Measurements from ENCODE around the gene KIF26B.

KIF26B gene

DNA sequence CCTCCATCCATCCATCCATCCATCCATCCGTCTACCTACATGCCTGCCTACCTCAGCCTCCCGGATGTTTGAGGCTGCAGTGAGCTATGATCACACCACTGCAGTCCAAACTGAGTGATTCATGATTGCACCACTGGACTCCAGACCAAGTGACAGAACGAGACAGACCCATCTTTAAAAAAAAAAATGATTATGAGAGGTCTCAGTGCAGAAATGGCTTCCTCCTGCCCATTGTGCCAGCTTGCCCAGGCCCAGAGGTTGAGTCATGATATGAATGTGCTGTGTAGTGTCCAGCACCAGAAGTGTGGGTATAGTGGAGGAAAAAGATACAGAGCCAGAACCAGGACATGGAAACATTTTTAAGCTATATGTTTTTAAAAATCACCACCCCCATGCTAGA is 149.9 kb downstream of the KIF26B start:
- Histone ChIP-seq H3K9me2 (replicated peaks; ENCODE audit: insufficient read depth, low read length) (no peaks in the 10 kb centered on the region), H3K4me2 (ENCODE audit: low read depth, low read length) (no peak overlapping the region), H3F3A (ENCODE audit: insufficient read depth, low read length) (no peaks in the 10 kb centered on the region), H3K79me2 (ENCODE audit: low read length) (no peaks in the 10 kb centered on the region), H3K4me3 (ENCODE audit: low read length) (no peak overlapping the region), H3K36me3 (replicated peaks; ENCODE audit: insufficient read depth, low read length) (no peaks in the 10 kb centered on the region), H3K27me3 (replicated peaks; ENCODE audit: insufficient read depth, low read length) (no peaks in the 10 kb centered on the region), H3K9me3 (replicated peaks; ENCODE audit: insufficient read depth, low read length) (no peaks in the 10 kb centered on the region), H3K4me1 (ENCODE audit: low read length) (no peaks in the 10 kb centered on the region), H2AFZ (ENCODE audit: low read length) (no peak overlapping the region), H3K27ac (ENCODE audit: low read length) (no peak overlapping the region), H3K9ac (ENCODE audit: low read length) (no peak overlapping the region), H4K20me1 (ENCODE audit: insufficient read depth, low read length) (no peaks in the 10 kb centered on the region)
- DNase-seq: no peak
- TF ChIP-seq, protein P1, sequence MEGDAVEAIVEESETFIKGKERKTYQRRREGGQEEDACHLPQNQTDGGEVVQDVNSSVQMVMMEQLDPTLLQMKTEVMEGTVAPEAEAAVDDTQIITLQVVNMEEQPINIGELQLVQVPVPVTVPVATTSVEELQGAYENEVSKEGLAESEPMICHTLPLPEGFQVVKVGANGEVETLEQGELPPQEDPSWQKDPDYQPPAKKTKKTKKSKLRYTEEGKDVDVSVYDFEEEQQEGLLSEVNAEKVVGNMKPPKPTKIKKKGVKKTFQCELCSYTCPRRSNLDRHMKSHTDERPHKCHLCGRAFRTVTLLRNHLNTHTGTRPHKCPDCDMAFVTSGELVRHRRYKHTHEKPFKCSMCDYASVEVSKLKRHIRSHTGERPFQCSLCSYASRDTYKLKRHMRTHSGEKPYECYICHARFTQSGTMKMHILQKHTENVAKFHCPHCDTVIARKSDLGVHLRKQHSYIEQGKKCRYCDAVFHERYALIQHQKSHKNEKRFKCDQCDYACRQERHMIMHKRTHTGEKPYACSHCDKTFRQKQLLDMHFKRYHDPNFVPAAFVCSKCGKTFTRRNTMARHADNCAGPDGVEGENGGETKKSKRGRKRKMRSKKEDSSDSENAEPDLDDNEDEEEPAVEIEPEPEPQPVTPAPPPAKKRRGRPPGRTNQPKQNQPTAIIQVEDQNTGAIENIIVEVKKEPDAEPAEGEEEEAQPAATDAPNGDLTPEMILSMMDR (IDR thresholded peaks at IDR 0.05; ENCODE audit: low read length): no peak
- TF ChIP-seq EZH2phosphoT487 (IDR thresholded peaks at IDR 0.05; ENCODE audit: low read length) (no peak), EZH2 (optimal IDR thresholded peaks at IDR 0.05; ENCODE audit: low read depth, low read length) (no peak)

DNA sequence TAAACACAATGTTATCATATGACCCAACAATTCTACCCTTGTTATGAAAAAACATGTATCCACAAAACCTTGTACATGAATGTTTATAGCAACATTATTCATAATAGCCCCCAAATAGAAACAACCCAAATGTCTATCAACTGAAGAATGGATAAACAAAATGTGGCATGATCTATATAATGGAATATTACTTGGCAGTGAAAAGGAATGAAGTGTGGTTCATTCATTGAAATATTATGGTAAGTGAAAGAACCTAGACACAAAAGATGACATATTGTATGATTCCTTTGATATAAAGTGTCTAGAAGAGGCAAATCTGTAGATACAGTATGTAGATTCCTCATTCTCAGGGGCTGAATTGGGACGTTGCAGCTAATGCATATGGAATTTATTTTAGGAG is 151.2 kb downstream of the KIF26B start:
- H3K27me3 ChIP-seq (replicated peaks; ENCODE audit: insufficient read depth, low read length): no peaks in the 10 kb centered on the region
- DNase-seq: no peak
- H3K4me3 ChIP-seq (ENCODE audit: low read length): no peak overlapping the region
- H3K4me1 ChIP-seq (ENCODE audit: low read length): no peaks in the 10 kb centered on the region
- TF ChIP-seq EZH2phosphoT487 (IDR thresholded peaks at IDR 0.05; ENCODE audit: low read length) (no peak), EZH2 (optimal IDR thresholded peaks at IDR 0.05; ENCODE audit: low read depth, low read length) (no peak)
- TF ChIP-seq, protein P1 (IDR thresholded peaks at IDR 0.05; ENCODE audit: low read length): no peak
- no peaks in the 10 kb centered on the region for H3K9me2 ChIP-seq (replicated peaks; ENCODE audit: insufficient read depth, low read length)
- H4K20me1 ChIP-seq (ENCODE audit: insufficient read depth, low read length): no peaks in the 10 kb centered on the region
- H3K36me3 ChIP-seq (replicated peaks; ENCODE audit: insufficient read depth, low read length): no peaks in the 10 kb centered on the region
- no peaks in the 10 kb centered on the region for H3K79me2 ChIP-seq (ENCODE audit: low read length)
- no peak overlapping the region for H3K4me2 ChIP-seq (ENCODE audit: low read depth, low read length)
- H3F3A ChIP-seq (ENCODE audit: insufficient read depth, low read length): no peaks in the 10 kb centered on the region
- no peak overlapping the region for H3K27ac ChIP-seq (ENCODE audit: low read length)
- H3K9ac ChIP-seq (ENCODE audit: low read length): no peak overlapping the region
- H2AFZ ChIP-seq (ENCODE audit: low read length): no peak overlapping the region
- no peaks in the 10 kb centered on the region for H3K9me3 ChIP-seq (replicated peaks; ENCODE audit: insufficient read depth, low read length)

DNA sequence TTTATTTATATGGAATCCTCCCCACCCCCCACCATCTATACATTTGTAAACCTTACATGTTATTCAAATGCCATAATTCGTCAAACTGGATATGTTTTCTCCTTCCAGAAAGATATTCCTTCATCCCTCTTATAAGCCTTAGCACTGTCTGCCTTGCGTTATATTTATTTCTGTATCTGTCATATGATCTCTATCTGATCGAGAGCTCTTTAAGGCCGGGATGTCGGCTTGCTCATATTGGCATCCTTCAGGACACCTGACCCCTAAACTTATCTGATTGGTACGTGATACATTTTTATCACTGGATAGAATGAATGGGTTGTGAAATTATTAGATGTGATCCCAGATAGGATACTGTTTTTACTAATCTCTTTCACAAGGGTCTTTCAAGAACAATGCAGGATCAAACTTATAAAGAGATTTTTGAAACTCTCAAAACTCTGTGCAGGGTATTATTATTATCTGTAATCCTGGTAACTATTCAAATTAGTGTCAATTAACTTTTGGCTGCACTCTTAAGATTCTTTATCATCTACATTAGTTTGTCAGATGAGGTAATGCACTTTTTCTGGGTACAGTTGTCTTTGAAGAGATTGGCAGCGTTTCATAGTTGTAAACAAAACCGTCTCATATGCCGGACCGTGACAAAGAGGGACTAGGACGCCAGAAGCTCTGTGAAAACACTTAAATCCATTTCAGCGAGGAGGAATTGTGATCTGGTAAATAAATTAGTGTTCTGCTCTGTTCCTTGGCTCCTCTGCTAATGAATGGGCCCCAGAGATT is 152.0 kb downstream of the KIF26B start:
- no peaks in the 10 kb centered on the region for H4K20me1 ChIP-seq (ENCODE audit: insufficient read depth, low read length)
- H3K27ac ChIP-seq (ENCODE audit: low read length): no peak overlapping the region
- H3K4me3 ChIP-seq (ENCODE audit: low read length): no peak overlapping the region
- H3K79me2 ChIP-seq (ENCODE audit: low read length): no peaks in the 10 kb centered on the region
- H3K27me3 ChIP-seq (replicated peaks; ENCODE audit: insufficient read depth, low read length): no peaks in the 10 kb centered on the region
- H3K4me2 ChIP-seq (ENCODE audit: low read depth, low read length): no peak overlapping the region
- H3K9me3 ChIP-seq (replicated peaks; ENCODE audit: insufficient read depth, low read length): no peaks in the 10 kb centered on the region
- no peak for DNase-seq
- H2AFZ ChIP-seq (ENCODE audit: low read length): no peak overlapping the region
- no peaks in the 10 kb centered on the region for H3K9me2 ChIP-seq (replicated peaks; ENCODE audit: insufficient read depth, low read length)
- no peaks in the 10 kb centered on the region for H3F3A ChIP-seq (ENCODE audit: insufficient read depth, low read length)
- H3K9ac ChIP-seq (ENCODE audit: low read length): no peak overlapping the region
- H3K36me3 ChIP-seq (replicated peaks; ENCODE audit: insufficient read depth, low read length): no peaks in the 10 kb centered on the region
- H3K4me1 ChIP-seq (ENCODE audit: low read length): no peaks in the 10 kb centered on the region
- no peak for TF ChIP-seq EZH2 (optimal IDR thresholded peaks at IDR 0.05; ENCODE audit: low read depth, low read length)
- TF ChIP-seq EZH2phosphoT487 (IDR thresholded peaks at IDR 0.05; ENCODE audit: low read length): no peak
- TF ChIP-seq, protein P1 (IDR thresholded peaks at IDR 0.05; ENCODE audit: low read length): no peak

Measured in MM.1S (cell line).